ENCODE measurements around the gene RPS14.

RPS14 gene

DNA sequence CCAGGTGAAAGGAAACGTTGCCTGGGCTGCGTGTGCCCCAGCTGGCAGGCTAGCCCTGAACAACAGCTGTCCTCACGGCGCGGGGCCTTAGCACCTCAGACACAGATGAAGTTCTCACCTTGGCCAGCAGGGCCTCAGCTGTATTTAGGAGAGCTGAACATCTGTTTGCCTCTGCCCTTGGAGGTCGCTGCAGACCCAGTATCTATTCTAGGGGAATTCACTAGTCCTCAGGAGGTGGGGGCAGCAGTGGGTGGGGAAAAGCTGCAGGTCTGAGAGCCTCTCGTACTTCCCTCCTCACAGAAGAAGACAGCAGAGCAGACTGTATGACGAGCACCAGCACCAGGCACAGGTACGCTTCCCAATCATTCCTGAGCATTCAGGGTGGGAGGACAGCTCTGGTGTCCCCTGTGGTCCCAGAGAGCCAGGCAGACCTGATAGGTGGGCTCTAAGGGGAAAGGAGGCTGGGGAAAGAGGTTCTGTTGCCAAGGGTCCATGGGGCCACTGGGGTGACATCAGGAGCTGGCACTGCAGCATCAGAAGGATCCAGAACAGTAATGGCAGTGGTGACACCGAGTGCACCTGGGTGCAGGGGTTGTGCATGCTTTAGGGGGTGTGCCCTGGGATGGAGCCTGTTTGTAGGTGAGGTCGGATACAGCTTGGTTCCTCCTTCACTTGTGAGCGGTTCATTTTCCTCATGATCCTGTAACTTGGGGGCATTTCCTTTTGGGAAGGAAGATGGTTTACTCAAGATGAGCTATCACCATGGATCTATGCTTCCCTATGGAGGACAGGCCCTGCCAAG, 50.6 kb downstream of the RPS14 start:
- no peaks in the 10 kb centered on the region for H3K9me3 Mint-ChIP-seq
- H3K36me3 Mint-ChIP-seq (ENCODE audit: low read depth), result peaks cover 47% of the 10 kb centered on the region
- H3K27me3 Mint-ChIP-seq (ENCODE audit: low read depth), result no peaks in the 10 kb centered on the region
- H3K27ac Mint-ChIP-seq, result no peak overlapping the region
- no peak overlapping the region for H3K4me3 Mint-ChIP-seq
- peaks cover 3% of the 10 kb centered on the region for H3K4me1 Mint-ChIP-seq (ENCODE audit: low read depth)

DNA sequence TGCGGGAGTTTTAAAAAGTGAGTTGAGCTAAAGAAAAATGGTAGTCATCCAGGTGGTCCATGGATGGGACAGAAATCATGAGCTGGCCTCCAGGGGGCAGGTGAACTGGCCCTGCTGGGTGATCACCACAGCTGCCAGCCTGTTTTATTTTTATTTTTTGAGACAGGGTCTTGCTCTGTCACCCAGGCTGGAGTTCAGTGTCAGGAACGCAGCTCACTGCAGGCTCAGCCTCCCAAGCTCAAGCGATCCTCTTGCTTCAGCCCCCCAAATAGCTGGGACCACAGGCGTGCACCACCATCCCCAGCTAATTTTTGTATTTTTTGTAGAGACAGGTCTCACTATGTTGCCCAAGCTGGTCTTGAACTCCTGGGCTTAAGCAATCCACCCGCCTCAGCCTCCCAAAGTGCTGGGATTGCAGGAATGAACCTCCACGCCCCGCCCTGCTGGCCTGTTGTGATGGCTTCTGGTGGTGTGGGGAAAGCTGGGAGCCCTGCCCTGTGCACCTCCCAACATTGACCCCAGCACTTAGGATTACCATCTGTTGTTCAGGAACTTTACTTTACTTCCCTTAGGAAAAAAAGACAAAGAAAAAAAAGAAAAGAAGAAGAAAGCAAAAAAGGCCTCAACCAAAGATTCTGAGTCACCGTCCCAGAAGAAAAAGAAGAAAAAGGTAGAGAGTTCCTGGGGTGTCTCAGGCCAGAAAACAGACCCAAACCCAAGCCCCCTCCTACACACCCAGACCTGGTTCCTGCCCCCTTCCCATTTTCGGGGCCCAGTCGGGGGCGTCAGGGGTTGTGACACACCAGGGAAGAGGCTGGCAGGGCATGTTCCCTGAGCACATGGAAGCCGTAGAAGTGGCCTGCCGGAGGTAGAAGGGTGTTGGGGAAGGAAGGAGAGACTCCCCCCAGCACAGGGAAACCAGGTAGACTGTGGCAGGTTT, 51.5 kb downstream of the RPS14 start:
- Mint-ChIP-seq H3K27ac (no peak overlapping the region), H3K9me3 (no peaks in the 10 kb centered on the region), H3K36me3 (ENCODE audit: low read depth) (peaks cover 49% of the 10 kb centered on the region), H3K4me1 (ENCODE audit: low read depth) (peaks cover 2% of the 10 kb centered on the region), H3K4me3 (no peak overlapping the region), H3K27me3 (ENCODE audit: low read depth) (no peaks in the 10 kb centered on the region)

DNA sequence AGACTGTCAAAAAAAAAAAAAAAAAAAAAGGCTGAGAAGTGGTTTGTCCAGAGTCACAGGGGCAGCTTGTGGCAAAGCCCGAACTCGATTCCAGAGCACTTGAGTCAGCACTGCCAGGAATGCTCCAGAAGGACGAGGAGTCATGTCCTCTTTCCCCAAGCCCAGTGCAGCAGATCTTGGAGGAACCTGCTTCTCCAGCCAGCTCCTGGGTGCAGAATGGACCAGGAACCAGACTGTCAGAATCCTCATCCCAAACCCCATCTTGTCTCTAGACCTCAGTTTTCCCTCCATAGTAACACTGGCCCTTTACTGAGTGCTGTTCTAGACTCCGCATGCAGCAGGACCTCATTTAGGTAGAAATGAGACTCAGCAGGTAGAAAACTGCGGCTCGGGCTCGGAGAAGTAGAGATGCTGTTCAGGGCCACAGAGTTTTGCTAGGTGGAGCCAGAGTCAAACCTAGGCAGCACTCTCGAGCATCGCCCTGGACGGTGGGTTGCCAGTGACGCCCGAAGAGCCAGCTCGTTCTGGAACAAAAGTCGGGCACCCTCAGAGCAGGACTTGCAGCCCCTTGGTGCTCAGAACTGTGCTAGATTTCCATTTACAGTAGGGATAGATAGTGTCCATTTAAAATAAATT, 52.3 kb downstream of the RPS14 start:
- Mint-ChIP-seq H3K4me1 (ENCODE audit: low read depth) (peaks cover 2% of the 10 kb centered on the region), H3K9me3 (no peaks in the 10 kb centered on the region), H3K27ac (no peak overlapping the region), H3K4me3 (no peak overlapping the region), H3K36me3 (ENCODE audit: low read depth) (peaks cover 44% of the 10 kb centered on the region), H3K27me3 (ENCODE audit: low read depth) (no peaks in the 10 kb centered on the region)

DNA sequence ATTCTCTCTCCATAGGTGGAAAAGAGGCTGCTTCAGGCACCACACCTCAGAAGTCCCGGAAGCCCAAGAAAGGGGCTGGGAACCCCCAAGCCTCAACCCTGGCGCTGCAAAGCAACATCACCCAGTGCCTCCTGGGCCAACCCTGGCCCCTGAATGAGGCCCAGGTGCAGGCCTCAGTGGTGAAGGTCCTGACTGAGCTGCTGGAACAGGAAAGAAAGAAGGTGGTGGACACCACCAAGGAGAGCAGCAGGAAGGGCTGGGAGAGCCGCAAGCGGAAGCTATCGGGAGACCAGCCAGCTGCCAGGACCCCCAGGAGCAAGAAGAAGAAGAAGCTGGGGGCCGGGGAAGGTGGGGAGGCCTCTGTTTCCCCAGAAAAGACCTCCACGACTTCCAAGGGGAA, 53.3 kb downstream of the RPS14 start:
- H3K4me3 Mint-ChIP-seq, result no peak overlapping the region
- no peak overlapping the region for H3K27ac Mint-ChIP-seq
- no peaks in the 10 kb centered on the region for H3K9me3 Mint-ChIP-seq
- H3K4me1 Mint-ChIP-seq (ENCODE audit: low read depth), result no peaks in the 10 kb centered on the region
- H3K36me3 Mint-ChIP-seq (ENCODE audit: low read depth), result peaks cover 41% of the 10 kb centered on the region
- no peaks in the 10 kb centered on the region for H3K27me3 Mint-ChIP-seq (ENCODE audit: low read depth)

DNA sequence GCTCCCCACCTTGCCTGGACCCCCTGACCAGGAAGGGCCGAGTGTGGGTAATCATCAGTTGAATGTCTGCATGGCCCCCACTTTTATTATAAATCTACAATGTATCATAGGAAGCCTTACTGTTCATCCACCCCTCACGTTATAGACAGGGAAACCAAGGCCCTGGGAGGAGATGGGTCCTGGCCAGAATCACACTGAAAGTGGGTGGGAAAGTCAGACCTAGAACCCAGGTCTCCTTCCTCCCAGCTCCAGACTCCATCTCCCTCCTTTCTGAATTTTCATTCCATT, 53.9 kb downstream of the RPS14 start:
- no peaks in the 10 kb centered on the region for H3K27me3 Mint-ChIP-seq (ENCODE audit: low read depth)
- peaks cover 41% of the 10 kb centered on the region for H3K36me3 Mint-ChIP-seq (ENCODE audit: low read depth)
- no peaks in the 10 kb centered on the region for H3K9me3 Mint-ChIP-seq
- no peak overlapping the region for H3K27ac Mint-ChIP-seq
- no peak overlapping the region for H3K4me3 Mint-ChIP-seq
- no peaks in the 10 kb centered on the region for H3K4me1 Mint-ChIP-seq (ENCODE audit: low read depth)

DNA sequence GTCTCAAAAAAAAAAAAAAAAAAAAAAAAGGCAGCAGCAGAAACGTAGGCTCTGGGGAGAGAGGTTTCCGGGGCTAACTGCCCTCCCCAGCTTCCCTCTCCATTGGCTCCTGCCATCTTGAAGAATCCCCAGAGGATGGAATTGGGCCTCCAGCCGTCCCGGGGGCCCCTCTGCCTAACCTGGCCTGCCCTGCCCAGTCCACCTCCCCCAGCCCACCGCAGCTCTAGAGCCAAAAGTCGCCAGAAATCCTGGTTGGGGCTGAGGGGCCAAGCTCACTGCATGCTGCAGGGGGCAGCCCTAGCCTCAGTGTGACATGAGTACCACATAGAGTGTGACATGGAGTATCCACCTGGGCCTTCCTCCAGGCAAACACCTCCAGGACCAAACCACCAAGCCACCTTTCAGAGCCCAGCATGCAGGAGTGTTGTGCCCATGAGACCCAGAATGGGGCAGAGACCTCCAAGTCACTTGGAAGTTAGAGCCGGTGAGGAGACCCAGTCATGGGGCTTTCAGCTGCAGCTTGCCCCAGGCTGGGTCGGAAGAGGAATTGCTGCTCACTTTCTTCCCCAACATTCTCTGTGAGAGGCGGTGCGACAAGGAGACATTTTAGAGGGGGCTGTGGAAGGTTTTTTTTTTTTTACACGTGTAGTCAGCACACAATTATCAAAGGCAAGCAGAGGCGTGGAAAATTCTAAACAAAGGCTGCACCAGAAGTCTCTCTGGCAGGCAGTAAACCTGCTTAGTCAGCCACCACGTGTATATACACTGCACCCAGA, 54.4 kb downstream of the RPS14 start:
- Mint-ChIP-seq H3K36me3 (ENCODE audit: low read depth) (peaks cover 36% of the 10 kb centered on the region), H3K4me1 (ENCODE audit: low read depth) (no peaks in the 10 kb centered on the region), H3K9me3 (no peaks in the 10 kb centered on the region), H3K4me3 (no peak overlapping the region), H3K27me3 (ENCODE audit: low read depth) (no peaks in the 10 kb centered on the region), H3K27ac (no peak overlapping the region)

DNA sequence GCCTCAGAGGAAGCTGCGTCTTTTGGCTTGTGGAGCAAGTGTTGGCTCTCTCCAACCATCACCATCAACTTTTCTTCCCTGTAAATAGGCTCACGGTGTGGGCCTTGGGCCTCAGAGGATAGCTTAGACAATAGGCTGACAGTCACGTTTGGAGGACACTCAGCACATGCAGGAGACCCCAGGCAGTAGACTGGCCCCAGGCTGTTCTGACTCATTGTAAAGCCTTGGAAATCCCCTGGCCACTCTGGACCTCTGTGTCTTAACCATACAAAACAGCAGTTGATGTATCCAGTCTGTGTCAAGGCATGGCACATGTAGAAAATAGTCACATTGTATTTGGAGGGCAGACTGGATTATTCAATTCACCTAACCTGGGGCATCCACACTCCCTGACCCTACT, 55.4 kb downstream of the RPS14 start:
- Mint-ChIP-seq H3K27ac (no peak overlapping the region), H3K4me1 (ENCODE audit: low read depth) (no peaks in the 10 kb centered on the region), H3K4me3 (no peak overlapping the region), H3K9me3 (no peaks in the 10 kb centered on the region), H3K36me3 (ENCODE audit: low read depth) (peaks cover 33% of the 10 kb centered on the region), H3K27me3 (ENCODE audit: low read depth) (no peaks in the 10 kb centered on the region)

DNA sequence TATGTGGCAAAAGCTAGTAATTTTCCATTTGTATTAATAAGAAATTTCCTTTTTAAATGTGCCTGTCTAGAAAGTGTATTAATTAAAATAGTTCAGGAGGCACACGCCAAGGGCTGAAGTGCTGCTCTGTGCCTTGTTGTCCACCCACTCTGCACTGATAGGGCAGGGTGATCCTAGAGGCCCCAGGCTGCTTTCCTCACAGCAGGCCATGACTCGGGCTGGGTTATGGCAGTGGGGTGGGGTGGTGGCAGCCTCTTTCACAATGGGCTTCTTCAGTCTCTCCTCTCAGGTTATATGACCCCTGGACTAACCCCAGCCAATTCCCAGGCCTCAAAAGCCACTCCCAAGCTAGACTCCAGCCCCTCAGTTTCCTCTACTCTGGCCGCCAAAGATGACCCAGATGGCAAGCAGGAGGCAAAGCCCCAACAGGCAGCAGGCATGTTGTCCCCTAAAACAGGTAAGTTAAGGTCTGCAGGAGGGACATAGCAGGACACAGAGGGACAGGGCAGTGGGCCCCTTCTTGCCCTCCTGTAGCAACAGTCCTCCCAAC, 56.4 kb downstream of the RPS14 start:
- no peaks in the 10 kb centered on the region for H3K27me3 Mint-ChIP-seq (ENCODE audit: low read depth)
- no peaks in the 10 kb centered on the region for H3K9me3 Mint-ChIP-seq
- no peak overlapping the region for H3K27ac Mint-ChIP-seq
- peaks cover 27% of the 10 kb centered on the region for H3K36me3 Mint-ChIP-seq (ENCODE audit: low read depth)
- H3K4me3 Mint-ChIP-seq, result no peak overlapping the region
- H3K4me1 Mint-ChIP-seq (ENCODE audit: low read depth), result no peaks in the 10 kb centered on the region

DNA sequence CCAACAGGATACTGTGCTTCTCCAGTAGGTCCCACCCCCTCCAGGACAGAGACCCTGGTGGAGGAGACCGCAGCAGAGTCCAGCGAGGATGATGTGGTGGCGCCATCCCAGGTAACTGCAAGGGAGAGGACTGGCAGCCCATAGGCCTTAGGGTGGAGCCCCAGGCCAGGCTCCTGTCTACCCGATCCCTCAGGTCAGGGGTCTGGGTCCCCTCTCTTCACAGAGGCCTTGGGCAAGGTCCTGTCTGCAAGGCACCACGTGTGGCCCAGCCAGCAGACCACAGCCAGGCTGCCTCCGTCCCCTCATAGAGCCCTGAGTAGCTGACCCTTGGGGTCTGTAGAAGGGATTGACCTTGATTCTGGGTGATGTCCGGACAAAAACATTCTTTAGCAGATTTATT, 56.9 kb downstream of the RPS14 start:
- Mint-ChIP-seq H3K4me3 (no peak overlapping the region), H3K27me3 (ENCODE audit: low read depth) (no peaks in the 10 kb centered on the region), H3K36me3 (ENCODE audit: low read depth) (peaks cover 25% of the 10 kb centered on the region), H3K4me1 (ENCODE audit: low read depth) (no peaks in the 10 kb centered on the region), H3K9me3 (no peaks in the 10 kb centered on the region), H3K27ac (no peak overlapping the region)
